ENCODE measurements around the gene MOSPD3. TPM values are rescaled to one million over a fixed set of nuclear protein-coding genes. Genes with fewer than 3 reads are reported as not detected.
A peak's percentile ranks its signal among the peaks of the same experiment; 100 is the strongest.

The MOSPD3 gene
- total and polyA plus RNA-seq, 2 of the 13 experiments (the other 11 are each of a cell fraction or from before 2014, with no cell fraction given): 7.6 to 8.8 TPM

- TF ChIP-seq ZNF687 (CRISPR knock-in tag; IDR thresholded peaks at IDR 0.05) (peak; percentile 44), ZNF543 (CRISPR knock-in tag; IDR thresholded peaks at IDR 0.05) (no peak), SMC3 (IDR thresholded peaks at IDR 0.05; ENCODE audit: low read length) (peak; percentile 27; the same call in 1 of the 2 replicates), ZNF563 (CRISPR knock-in tag; IDR thresholded peaks at IDR 0.05) (0 out of 2 replicates have a peak, but pooled peaks have one; percentile 10), HMGXB4 (CRISPR knock-in tag; IDR thresholded peaks at IDR 0.05; ENCODE audit: borderline replicate concordance in 1 of 2, low read depth in 1 of 2) (peak in 1 of 2 experiments; percentile 51; a peak in 2 of 4 replicates), KDM6A (CRISPR knock-in tag; IDR thresholded peaks at IDR 0.05; ENCODE audit: low read depth) (no peak), BORCS8-MEF2B (CRISPR knock-in tag; IDR thresholded peaks at IDR 0.05) (0 out of 2 replicates have a peak, but pooled peaks have one; percentile 10), KDM5A (IDR thresholded peaks at IDR 0.05; ENCODE audit: borderline replicate concordance, low read length) (0 out of 2 replicates have a peak, but pooled peaks have one; percentile 37), PCBP1 (IDR thresholded peaks at IDR 0.05; ENCODE audit: borderline replicate concordance, low read depth, low read length) (0 out of 2 replicates have a peak, but pooled peaks have one; percentile 6), ZNF724P (CRISPR knock-in tag; IDR thresholded peaks at IDR 0.05; ENCODE audit: borderline replicate concordance) (no peak), RFX1 (IDR thresholded peaks at IDR 0.05) (no peak), SIN3A (IDR thresholded peaks at IDR 0.05; ENCODE audit: borderline replicate concordance, low read depth, low read length) (peak; percentile 52; the same call in 1 of the 2 replicates), ZNF816 (CRISPR knock-in tag; IDR thresholded peaks at IDR 0.05; ENCODE audit: borderline replicate concordance) (0 out of 2 replicates have a peak, but pooled peaks have one; percentile 58), NFYB (CRISPR knock-in tag; IDR thresholded peaks at IDR 0.05) (no peak), STAG1 (CRISPR knock-in tag; IDR thresholded peaks at IDR 0.05) (peak; percentile 58), NR2F6 (IDR thresholded peaks at IDR 0.05) (peak; percentile 38; the same call in 1 of the 2 replicates), NR2F6 (CRISPR knock-in tag; IDR thresholded peaks at IDR 0.05) (peak; percentile 37; the same call in 1 of the 2 replicates), MXD1 (CRISPR knock-in tag; IDR thresholded peaks at IDR 0.05) (0 out of 2 replicates have a peak, but pooled peaks have one; percentile 26), ZFP91 (CRISPR knock-in tag; IDR thresholded peaks at IDR 0.05; ENCODE audit: borderline replicate concordance) (peak; percentile 28; the same call in 1 of the 2 replicates), SRY (CRISPR knock-in tag; IDR thresholded peaks at IDR 0.05) (0 out of 2 replicates have a peak, but pooled peaks have one; percentile 20), NR0B2 (CRISPR knock-in tag; IDR thresholded peaks at IDR 0.05) (0 out of 2 replicates have a peak, but pooled peaks have one; percentile 35)
Observed at GRCh38 chr7:100612730-100613390, 520 bp downstream of the MOSPD3 start (continued).
